Activated T-cell treated with anti-CD3 and anti-CD28 coated beads for 1 hour (primary cell): ENCODE data around the gene INSL3.

Experiments used
- DNase-seq: peaks from one replicate; pipeline ENCODE4 v3.0.0-alpha.2; 2020; ENCODE audit warnings: low read depth

Gene INSL3

GRCh38 chr19:17821190-17821589 is at the start of gene INSL3:
Gene INSL3 (minus strand): TSS chr19:17821519. CDS start chr19:17821506, 13 bp downstream.
- DNase-seq: no peak

GRCh38 chr19:17869114-17869608 is 47.8 kb upstream of the INSL3 start:
- no peak for DNase-seq

- DNase-seq: no peak
Observed at GRCh38 chr19:17868669-17869068, 47.4 kb upstream of the INSL3 start.

- no peak for DNase-seq
Observed at GRCh38 chr19:17866964-17867486, 45.7 kb upstream of the INSL3 start.

- no peak for DNase-seq
Observed at GRCh38 chr19:17866312-17866963, 45.1 kb upstream of the INSL3 start.

- no peak for DNase-seq
Observed at GRCh38 chr19:17865364-17866311, 44.3 kb upstream of the INSL3 start.

GRCh38 chr19:17863520-17864182 is 42.3 kb upstream of the INSL3 start:
- DNase-seq: no peak

- no peak for DNase-seq
Observed at GRCh38 chr19:17862711-17863519, 41.6 kb upstream of the INSL3 start.

GRCh38 chr19:17861542-17862402 is 40.5 kb upstream of the INSL3 start:
- no peak for DNase-seq

GRCh38 chr19:17860993-17861360 is 39.7 kb upstream of the INSL3 start:
- DNase-seq: no peak

- no peak for DNase-seq
Observed at GRCh38 chr19:17860331-17860992, 39.1 kb upstream of the INSL3 start.

- DNase-seq: peak; percentile 98
Observed at GRCh38 chr19:17859533-17860330, 38.4 kb upstream of the INSL3 start, which contains the start of gene RPL18A. Gene RPL18A (plus strand): TSS chr19:17859910. CDS start chr19:17859957, 47 bp downstream.

GRCh38 chr19:17855280-17856152 is 34.2 kb upstream of the INSL3 start:
- DNase-seq: peak; percentile 91

GRCh38 chr19:17854061-17854460 is 32.7 kb upstream of the INSL3 start:
- DNase-seq: no peak

GRCh38 chr19:17848595-17849292 is 27.4 kb upstream of the INSL3 start:
- DNase-seq: no peak

- DNase-seq: peak; percentile 78
Observed at GRCh38 chr19:17847538-17848366, 26.4 kb upstream of the INSL3 start, which contains the start of gene JAK3. Gene JAK3 (minus strand): TSS chr19:17847982. CDS start chr19:17844417, 3,565 bp downstream.
